ENCODE measurements around the gene SARM1. TPM values are rescaled to one million over a fixed set of nuclear protein-coding genes. Genes with fewer than 3 reads are reported as not detected.

Gene SARM1
- total and polyA plus RNA-seq, 2 of the 13 experiments (the other 11 are each of a cell fraction or from before 2014, with no cell fraction given) = 0.73 to 0.86 TPM

GRCh38 chr17:28397687-28398279, 26.3 kb downstream of the SARM1 start:
- H3K36me3 ChIP-seq (replicated peaks in 1 of 2; ENCODE audit: control insufficient read depth in 1 of 2, insufficient read depth in 2 of 2, low read length in 2 of 2) = peaks cover 10 to 24% of the 10 kb centered on the region in 2 experiments
- CTCF ChIA-PET (ENCODE audit: low intra/inter-chr PET ratio, low total read pairs) = no interaction called here
- no peaks in the 10 kb centered on the region for H3K79me2 ChIP-seq (ENCODE audit: insufficient read depth, low read length)
- H3K4me1 ChIP-seq (ENCODE audit: insufficient read depth, low read length) = peaks cover 34% of the 10 kb centered on the region
- ATAC-seq (peak; percentile 64), FAIRE-seq (no peak), DNase-seq (ENCODE audit: low spot score) (no peak)
- WGBS (ENCODE audit: low lambda C conversion rate) = 77% methylated on average over 6 of the region's 7 CpGs
- no peak overlapping the region for H3K4me2 ChIP-seq (ENCODE audit: low read depth, low read length)
- no peak overlapping the region for H3K9ac ChIP-seq (ENCODE audit: insufficient read depth, low read depth, low read length)
- no peak overlapping the region for H2AFZ ChIP-seq (ENCODE audit: low read length)
- peak overlapping the region; percentile 31 for H3K27ac ChIP-seq (ENCODE audit: extremely low read length, insufficient read depth, low read length)
- intact Hi-C loops (cut with micrococcal nuclease; ENCODE audit: unreplicated experiment) (loop anchor here (2.0 kb wide), 1 partner anchor 17 kb away; no protein-coding TSS in a partner anchor), in situ Hi-C loops (cut with HindIII; ENCODE audit: extremely low pct_ligation_motif_present, low pct_unique_long_range_greater_than_20kb) (no loop called here)
- no peaks in the 10 kb centered on the region for H3K9me3 ChIP-seq (ENCODE audit: low read length)
- no peaks in the 10 kb centered on the region for H3K27me3 ChIP-seq (ENCODE audit: control insufficient read depth in 1 of 2, insufficient read depth in 2 of 2, low read length in 2 of 2)
- BruUV-seq (replicated peaks) = no TSS peak
- no peaks in the 10 kb centered on the region for H4K20me1 ChIP-seq (ENCODE audit: insufficient read depth, low read length)
- H3K4me3 ChIP-seq (replicated peaks in 1 of 3; ENCODE audit: insufficient read depth in 1 of 3, low read depth in 2 of 3, low read length in 3 of 3) = no peak overlapping the region
- peak; percentile 58 for TF ChIP-seq AGO2 (optimal IDR thresholded peaks at IDR 0.05; ENCODE audit: low read depth, low read length)
- peak; percentile 7; the same call in 1 of the 2 replicates for TF ChIP-seq ARID4A (CRISPR knock-in tag; IDR thresholded peaks at IDR 0.05; ENCODE audit: borderline replicate concordance)
- 0 out of 2 replicates have a peak, but pooled peaks have one; percentile 33 for TF ChIP-seq ZC3H13 (CRISPR knock-in tag; IDR thresholded peaks at IDR 0.05)
- no peak for TF ChIP-seq NONO (IDR thresholded peaks at IDR 0.05)
- TF ChIP-seq NONO (CRISPR knock-in tag; conservative IDR thresholded peaks at IDR 0.05) = 0 out of 2 replicates have a peak, but pooled peaks have one; percentile 23
- TF ChIP-seq MEIS2 (CRISPR knock-in tag; IDR thresholded peaks at IDR 0.05) = no peak
- TF ChIP-seq, protein P1, sequence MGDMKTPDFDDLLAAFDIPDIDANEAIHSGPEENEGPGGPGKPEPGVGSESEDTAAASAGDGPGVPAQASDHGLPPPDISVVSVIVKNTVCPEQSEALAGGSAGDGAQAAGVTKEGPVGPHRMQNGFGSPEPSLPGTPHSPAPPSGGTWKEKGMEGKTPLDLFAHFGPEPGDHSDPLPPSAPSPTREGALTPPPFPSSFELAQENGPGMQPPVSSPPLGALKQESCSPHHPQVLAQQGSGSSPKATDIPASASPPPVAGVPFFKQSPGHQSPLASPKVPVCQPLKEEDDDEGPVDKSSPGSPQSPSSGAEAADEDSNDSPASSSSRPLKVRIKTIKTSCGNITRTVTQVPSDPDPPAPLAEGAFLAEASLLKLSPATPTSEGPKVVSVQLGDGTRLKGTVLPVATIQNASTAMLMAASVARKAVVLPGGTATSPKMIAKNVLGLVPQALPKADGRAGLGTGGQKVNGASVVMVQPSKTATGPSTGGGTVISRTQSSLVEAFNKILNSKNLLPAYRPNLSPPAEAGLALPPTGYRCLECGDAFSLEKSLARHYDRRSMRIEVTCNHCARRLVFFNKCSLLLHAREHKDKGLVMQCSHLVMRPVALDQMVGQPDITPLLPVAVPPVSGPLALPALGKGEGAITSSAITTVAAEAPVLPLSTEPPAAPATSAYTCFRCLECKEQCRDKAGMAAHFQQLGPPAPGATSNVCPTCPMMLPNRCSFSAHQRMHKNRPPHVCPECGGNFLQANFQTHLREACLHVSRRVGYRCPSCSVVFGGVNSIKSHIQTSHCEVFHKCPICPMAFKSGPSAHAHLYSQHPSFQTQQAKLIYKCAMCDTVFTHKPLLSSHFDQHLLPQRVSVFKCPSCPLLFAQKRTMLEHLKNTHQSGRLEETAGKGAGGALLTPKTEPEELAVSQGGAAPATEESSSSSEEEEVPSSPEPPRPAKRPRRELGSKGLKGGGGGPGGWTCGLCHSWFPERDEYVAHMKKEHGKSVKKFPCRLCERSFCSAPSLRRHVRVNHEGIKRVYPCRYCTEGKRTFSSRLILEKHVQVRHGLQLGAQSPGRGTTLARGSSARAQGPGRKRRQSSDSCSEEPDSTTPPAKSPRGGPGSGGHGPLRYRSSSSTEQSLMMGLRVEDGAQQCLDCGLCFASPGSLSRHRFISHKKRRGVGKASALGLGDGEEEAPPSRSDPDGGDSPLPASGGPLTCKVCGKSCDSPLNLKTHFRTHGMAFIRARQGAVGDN (CRISPR knock-in tag; IDR thresholded peaks at IDR 0.05) = peak; percentile 29
- no peak for TF ChIP-seq RORA (CRISPR knock-in tag; IDR thresholded peaks at IDR 0.05)
- POLR2A ChIA-PET = interaction anchor here (0.9 to 4.8 kb wide), 10 partner anchors 9 to 154 kb away, joined by 3 to 33 read pairs (median 6); partner anchors contain the start of genes POLDIP2, SARM1, SEBOX and SLC46A1
